ENCODE measurements around the gene ZBTB33. TPM values are rescaled to one million over a fixed set of nuclear protein-coding genes. Genes with fewer than 3 reads are reported as not detected.

ZBTB33 gene
- total RNA-seq, 6 donors from 2014 or later = 5.0 to 18.6 (median 12.6) TPM

- TF ChIP-seq POLR2A (IDR thresholded peaks at IDR 0.05) (no peak), POLR2AphosphoS5 (IDR thresholded peaks at IDR 0.05) (no peak), CTCF (IDR thresholded peaks at IDR 0.05) (no peak), EP300 (IDR thresholded peaks at IDR 0.05) (no peak)
- no peaks in the 10 kb centered on the region for H3K27me3 ChIP-seq
- no peak overlapping the region for H3K4me3 ChIP-seq
- ATAC-seq (ENCODE audit: low FRiP score in 2 of 2) (no peak), DNase-seq (no peak)
- WGBS, 2 donors = 80% methylated on average over 8 of the region's 8 CpGs; no CpG with 5 or more reads in 1 of the 2 donors
- no peaks in the 10 kb centered on the region for H3K9me3 ChIP-seq
- H3K36me3 ChIP-seq = no peaks in the 10 kb centered on the region
- no peaks in the 10 kb centered on the region for H3K4me1 ChIP-seq
- no peak overlapping the region for H3K27ac ChIP-seq
These were observed 43.5 kb upstream of the ZBTB33 start for GRCh38 chrX:120207009-120207605.

- TF ChIP-seq EP300 (IDR thresholded peaks at IDR 0.05) = no peak
- TF ChIP-seq CTCF (IDR thresholded peaks at IDR 0.05) = peak; percentile 20 to 72 (median 56)
These were observed 37.0 kb upstream of the ZBTB33 start for GRCh38 chrX:120213438-120214265.

GRCh38 chrX:120223374-120223773, 27.2 kb upstream of the ZBTB33 start:
- Histone ChIP-seq H3K4me1 (no peaks in the 10 kb centered on the region), H3K27ac (no peak overlapping the region), H3K9me3 (no peaks in the 10 kb centered on the region), H3K4me3 (no peak overlapping the region), H3K27me3 (no peaks in the 10 kb centered on the region), H3K36me3 (peaks cover 0 to 3% (median 0%) of the 10 kb centered on the region in 4 donors)
- WGBS, 2 donors = 78% methylated on average over 7 of the region's 8 CpGs; no CpG with 5 or more reads in 1 of the 2 donors
- TF ChIP-seq EP300 (IDR thresholded peaks at IDR 0.05) (no peak), POLR2AphosphoS5 (IDR thresholded peaks at IDR 0.05) (no peak), POLR2A (IDR thresholded peaks at IDR 0.05) (no peak), CTCF (IDR thresholded peaks at IDR 0.05) (no peak)
- peak in 1 of 2 donors; percentile 24 for DNase-seq
- peak in 1 of 2 donors; percentile 11 for ATAC-seq (ENCODE audit: low FRiP score in 2 of 2)

More at GRCh38 chrX:120213438-120214265, 37.0 kb upstream of the ZBTB33 start:
- H3K4me3 ChIP-seq = no peak overlapping the region
- DNase-seq (peak in 1 of 2 donors; percentile 40), ATAC-seq (ENCODE audit: low FRiP score in 2 of 2) (peak; percentile 78 to 79)
- no peak overlapping the region for H3K27ac ChIP-seq
- WGBS, 2 donors = 24 to 27% methylated on average over 7 to 8 of the region's 8 CpGs
- no peaks in the 10 kb centered on the region for H3K36me3 ChIP-seq
- no peaks in the 10 kb centered on the region for H3K27me3 ChIP-seq
- H3K4me1 ChIP-seq = no peaks in the 10 kb centered on the region
- H3K9me3 ChIP-seq = no peaks in the 10 kb centered on the region

GRCh38 chrX:120224388-120224787, 26.2 kb upstream of the ZBTB33 start:
- Histone ChIP-seq H3K36me3 (peaks cover 0 to 3% (median 0%) of the 10 kb centered on the region in 4 donors), H3K27me3 (no peaks in the 10 kb centered on the region), H3K4me3 (no peak overlapping the region), H3K9me3 (no peaks in the 10 kb centered on the region), H3K27ac (no peak overlapping the region), H3K4me1 (no peaks in the 10 kb centered on the region)
- no peak for DNase-seq
- no peak for TF ChIP-seq POLR2A (IDR thresholded peaks at IDR 0.05)
- no peak for TF ChIP-seq EP300 (IDR thresholded peaks at IDR 0.05)
- TF ChIP-seq CTCF (IDR thresholded peaks at IDR 0.05) = no peak
- TF ChIP-seq POLR2AphosphoS5 (IDR thresholded peaks at IDR 0.05) = no peak
- 88 to 92% methylated on average over 4 of the region's 4 CpGs for WGBS, 2 donors
- ATAC-seq (ENCODE audit: low FRiP score in 2 of 2) = no peak
